ENCODE data around the gene MOK.
"Not testable (repeated sequence)": the region's sequence is repeated elsewhere in the genome, so short reads cannot be mapped to it uniquely, and the experiment has no call there.

The MOK gene

GRCh38 chr14:102304611-102305506, at the start of gene MOK:
Gene MOK (minus strand): TSS chr14:102305164. CDS start chr14:102304968, 196 bp downstream.
- peak; percentile 98 to 99 for DNase-seq

- no peak for DNase-seq
These were observed 48.2 kb upstream of the MOK start for GRCh38 chr14:102353126-102353619.

GRCh38 chr14:102352213-102352612, 47.2 kb upstream of the MOK start:
- DNase-seq: no peak

- not testable (repeated sequence) for DNase-seq
These were observed 46.6 kb upstream of the MOK start for GRCh38 chr14:102351593-102351992.

- DNase-seq: no peak
These were observed 46.1 kb upstream of the MOK start for GRCh38 chr14:102351023-102351422.

- no peak for DNase-seq
These were observed 43.4 kb upstream of the MOK start for GRCh38 chr14:102348376-102348775.

GRCh38 chr14:102346645-102347044, 41.7 kb upstream of the MOK start:
- DNase-seq: no peak

GRCh38 chr14:102345232-102345631, 40.3 kb upstream of the MOK start:
- no peak for DNase-seq

- no peak for DNase-seq
These were observed 39.5 kb upstream of the MOK start for GRCh38 chr14:102344485-102344884.

- DNase-seq: no peak
These were observed 39.1 kb upstream of the MOK start for GRCh38 chr14:102344084-102344483.

GRCh38 chr14:102342238-102342637, 37.3 kb upstream of the MOK start:
- no peak for DNase-seq

GRCh38 chr14:102341566-102341965, 36.6 kb upstream of the MOK start:
- no peak for DNase-seq

GRCh38 chr14:102338724-102339123, 33.8 kb upstream of the MOK start:
- no peak for DNase-seq

GRCh38 chr14:102335163-102335562, 30.2 kb upstream of the MOK start:
- no peak for DNase-seq

GRCh38 chr14:102333795-102334705, 29.1 kb upstream of the MOK start:
- DNase-seq: no peak

GRCh38 chr14:102333390-102333789, 28.4 kb upstream of the MOK start:
- no peak for DNase-seq

GRCh38 chr14:102330806-102331205, 25.8 kb upstream of the MOK start:
- DNase-seq: no peak

- not testable (repeated sequence) for DNase-seq
These were observed 24.4 kb upstream of the MOK start for GRCh38 chr14:102329381-102329780.

- no peak for DNase-seq
These were observed 21.6 kb upstream of the MOK start for GRCh38 chr14:102326583-102326982.

- no peak for DNase-seq
These were observed 20.9 kb upstream of the MOK start for GRCh38 chr14:102325791-102326345.

- DNase-seq: peak in 1 of 2 experiments; percentile 38
These were observed 18.1 kb upstream of the MOK start for GRCh38 chr14:102323102-102323501.

- no peak for DNase-seq
These were observed 16.8 kb upstream of the MOK start for GRCh38 chr14:102321456-102322422.

Data from activated T-cell treated with anti-CD3 and anti-CD28 coated beads, Interleukin-2, amount 50 U/mL, for 48 hours (primary cell).